ENCODE measurements around the gene IER3. TPM values are rescaled to one million over a fixed set of nuclear protein-coding genes. Genes with fewer than 3 reads are reported as not detected.

IER3 gene
- total and polyA plus RNA-seq, 2 experiments from 2014 or later: 19.9 to 21.2 TPM

GRCh38 chr6:30727920-30728553, 16.3 kb downstream of the IER3 start (continued):
- TF ChIP-seq, protein P1, sequence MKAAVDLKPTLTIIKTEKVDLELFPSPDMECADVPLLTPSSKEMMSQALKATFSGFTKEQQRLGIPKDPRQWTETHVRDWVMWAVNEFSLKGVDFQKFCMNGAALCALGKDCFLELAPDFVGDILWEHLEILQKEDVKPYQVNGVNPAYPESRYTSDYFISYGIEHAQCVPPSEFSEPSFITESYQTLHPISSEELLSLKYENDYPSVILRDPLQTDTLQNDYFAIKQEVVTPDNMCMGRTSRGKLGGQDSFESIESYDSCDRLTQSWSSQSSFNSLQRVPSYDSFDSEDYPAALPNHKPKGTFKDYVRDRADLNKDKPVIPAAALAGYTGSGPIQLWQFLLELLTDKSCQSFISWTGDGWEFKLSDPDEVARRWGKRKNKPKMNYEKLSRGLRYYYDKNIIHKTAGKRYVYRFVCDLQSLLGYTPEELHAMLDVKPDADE (IDR thresholded peaks at IDR 0.05): no peak
- TF ChIP-seq ZNF331 (CRISPR knock-in tag; IDR thresholded peaks at IDR 0.05; ENCODE audit: low read depth) (no peak), STAT1 (IDR thresholded peaks at IDR 0.05; ENCODE audit: unreplicated experiment) (no peak), POLR2AphosphoS5 (IDR thresholded peaks at IDR 0.05; ENCODE audit: low read depth) (no peak), JUNB (IDR thresholded peaks at IDR 0.05; ENCODE audit: unreplicated experiment) (no peak), EZH2 (IDR thresholded peaks at IDR 0.05; ENCODE audit: low read depth, unreplicated experiment) (no peak), EZH2phosphoT487 (IDR thresholded peaks at IDR 0.05; ENCODE audit: unreplicated experiment) (no peak), CREB1 (CRISPR knock-in tag; IDR thresholded peaks at IDR 0.05; ENCODE audit: low read depth) (no peak), NANOG (IDR thresholded peaks at IDR 0.05; ENCODE audit: borderline replicate concordance) (no peak)
- TF ChIP-seq, protein P2, sequence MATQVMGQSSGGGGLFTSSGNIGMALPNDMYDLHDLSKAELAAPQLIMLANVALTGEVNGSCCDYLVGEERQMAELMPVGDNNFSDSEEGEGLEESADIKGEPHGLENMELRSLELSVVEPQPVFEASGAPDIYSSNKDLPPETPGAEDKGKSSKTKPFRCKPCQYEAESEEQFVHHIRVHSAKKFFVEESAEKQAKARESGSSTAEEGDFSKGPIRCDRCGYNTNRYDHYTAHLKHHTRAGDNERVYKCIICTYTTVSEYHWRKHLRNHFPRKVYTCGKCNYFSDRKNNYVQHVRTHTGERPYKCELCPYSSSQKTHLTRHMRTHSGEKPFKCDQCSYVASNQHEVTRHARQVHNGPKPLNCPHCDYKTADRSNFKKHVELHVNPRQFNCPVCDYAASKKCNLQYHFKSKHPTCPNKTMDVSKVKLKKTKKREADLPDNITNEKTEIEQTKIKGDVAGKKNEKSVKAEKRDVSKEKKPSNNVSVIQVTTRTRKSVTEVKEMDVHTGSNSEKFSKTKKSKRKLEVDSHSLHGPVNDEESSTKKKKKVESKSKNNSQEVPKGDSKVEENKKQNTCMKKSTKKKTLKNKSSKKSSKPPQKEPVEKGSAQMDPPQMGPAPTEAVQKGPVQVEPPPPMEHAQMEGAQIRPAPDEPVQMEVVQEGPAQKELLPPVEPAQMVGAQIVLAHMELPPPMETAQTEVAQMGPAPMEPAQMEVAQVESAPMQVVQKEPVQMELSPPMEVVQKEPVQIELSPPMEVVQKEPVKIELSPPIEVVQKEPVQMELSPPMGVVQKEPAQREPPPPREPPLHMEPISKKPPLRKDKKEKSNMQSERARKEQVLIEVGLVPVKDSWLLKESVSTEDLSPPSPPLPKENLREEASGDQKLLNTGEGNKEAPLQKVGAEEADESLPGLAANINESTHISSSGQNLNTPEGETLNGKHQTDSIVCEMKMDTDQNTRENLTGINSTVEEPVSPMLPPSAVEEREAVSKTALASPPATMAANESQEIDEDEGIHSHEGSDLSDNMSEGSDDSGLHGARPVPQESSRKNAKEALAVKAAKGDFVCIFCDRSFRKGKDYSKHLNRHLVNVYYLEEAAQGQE (IDR thresholded peaks at IDR 0.05; ENCODE audit: unreplicated experiment): no peak

DNA sequence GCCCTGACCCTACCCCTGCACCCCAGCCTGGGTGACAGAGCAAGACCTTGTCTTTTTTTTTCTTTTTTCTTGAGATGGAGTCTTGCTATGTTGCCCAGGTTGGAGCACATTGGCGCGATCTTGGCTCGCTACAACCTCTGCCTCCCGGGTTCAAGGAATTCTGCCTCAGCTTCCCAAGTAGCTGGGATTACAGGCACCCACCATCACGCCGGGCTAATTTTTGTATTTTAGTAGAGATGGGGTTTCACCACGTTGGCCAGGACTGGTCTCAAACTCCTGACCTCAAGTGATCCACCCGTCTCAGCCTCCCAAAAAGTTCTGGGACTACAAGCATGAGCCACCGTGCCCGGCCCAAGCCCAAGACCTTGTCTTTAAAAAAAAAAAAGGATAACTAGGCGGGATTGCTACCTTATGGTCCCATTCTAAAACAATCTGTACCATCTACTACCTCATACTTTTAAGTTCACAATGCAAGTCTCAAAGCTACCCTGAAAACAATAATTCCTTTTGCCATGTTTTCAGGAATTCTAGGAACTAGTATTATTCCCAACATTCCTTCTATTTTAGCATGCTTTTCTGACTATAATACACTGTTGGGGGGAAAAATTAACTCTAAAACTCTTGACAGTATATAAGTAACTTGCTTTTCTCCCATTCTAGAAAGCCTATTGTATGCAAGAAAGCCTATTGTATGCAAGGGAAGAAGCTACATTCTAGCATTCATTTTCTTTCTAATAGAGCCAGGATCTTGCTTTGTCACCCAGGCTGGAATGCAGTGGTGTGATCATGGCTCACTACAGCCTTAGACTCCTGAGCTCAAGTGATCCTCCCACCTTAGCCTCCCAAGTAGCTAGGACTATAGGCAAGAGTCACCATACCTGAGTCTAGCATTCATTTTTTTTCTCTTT, 17.6 kb downstream of the IER3 start:
- Histone ChIP-seq H4K20me1 (replicated peaks; ENCODE audit: insufficient read depth) (peaks cover 41% of the 10 kb centered on the region), H3K4me1 (ENCODE audit: insufficient read depth) (peaks cover 6% of the 10 kb centered on the region), H3K27me3 (ENCODE audit: insufficient read depth) (no peaks in the 10 kb centered on the region), H3F3A (replicated peaks; ENCODE audit: low read depth) (peaks cover 73% of the 10 kb centered on the region), H3K4me3 (no peak overlapping the region), H2AFZ (no peak overlapping the region), H3K79me2 (replicated peaks; ENCODE audit: insufficient read depth) (peaks cover 22% of the 10 kb centered on the region), H3K27ac (ENCODE audit: low read depth) (peak overlapping the region; percentile 63), H3K4me2 (no peak overlapping the region), H3K36me3 (ENCODE audit: insufficient read depth) (peaks cover 39% of the 10 kb centered on the region), H3K9me2 (ENCODE audit: insufficient read depth) (no peaks in the 10 kb centered on the region)
- DNase-seq (ENCODE audit: low spot score) (no peak), ATAC-seq (no peak)
- peaks cover 76% of the 10 kb centered on the region for H3K36me3 Mint-ChIP-seq (ENCODE audit: low read depth)
- no peak overlapping the region for H3K4me3 Mint-ChIP-seq
- H3K4me1 Mint-ChIP-seq: peaks cover 30% of the 10 kb centered on the region
- H3K27me3 Mint-ChIP-seq (ENCODE audit: insufficient read depth, low read depth, poor library complexity): peaks cover 46% of the 10 kb centered on the region
- no peaks in the 10 kb centered on the region; the same call in 2 of the 3 replicates for H3K9me3 Mint-ChIP-seq
- H3K27ac Mint-ChIP-seq: no peak overlapping the region
- TF ChIP-seq CREB1 (CRISPR knock-in tag; IDR thresholded peaks at IDR 0.05; ENCODE audit: low read depth) (no peak), STAT1 (IDR thresholded peaks at IDR 0.05; ENCODE audit: unreplicated experiment) (no peak), JUNB (IDR thresholded peaks at IDR 0.05; ENCODE audit: unreplicated experiment) (no peak), POLR2AphosphoS5 (IDR thresholded peaks at IDR 0.05; ENCODE audit: low read depth) (no peak), NANOG (IDR thresholded peaks at IDR 0.05; ENCODE audit: borderline replicate concordance) (no peak), EZH2 (IDR thresholded peaks at IDR 0.05; ENCODE audit: low read depth, unreplicated experiment) (no peak), CTCF (conservative IDR thresholded peaks at IDR 0.05; ENCODE audit: low read depth in 2 of 2) (no peak)
- TF ChIP-seq, protein P2 (IDR thresholded peaks at IDR 0.05; ENCODE audit: unreplicated experiment): no peak
